ENCODE data around the gene ALDOA. TPM values are rescaled to one million over a fixed set of nuclear protein-coding genes. Genes with fewer than 3 reads are reported as not detected.
"Not testable (repeated sequence)": the region's sequence is repeated elsewhere in the genome, so short reads cannot be mapped to it uniquely, and the experiment has no call there.

Gene ALDOA
- total and polyA plus RNA-seq, 3 experiments from 2014 or later, result 1,157 to 1,909 (median 1,907) TPM

DNA sequence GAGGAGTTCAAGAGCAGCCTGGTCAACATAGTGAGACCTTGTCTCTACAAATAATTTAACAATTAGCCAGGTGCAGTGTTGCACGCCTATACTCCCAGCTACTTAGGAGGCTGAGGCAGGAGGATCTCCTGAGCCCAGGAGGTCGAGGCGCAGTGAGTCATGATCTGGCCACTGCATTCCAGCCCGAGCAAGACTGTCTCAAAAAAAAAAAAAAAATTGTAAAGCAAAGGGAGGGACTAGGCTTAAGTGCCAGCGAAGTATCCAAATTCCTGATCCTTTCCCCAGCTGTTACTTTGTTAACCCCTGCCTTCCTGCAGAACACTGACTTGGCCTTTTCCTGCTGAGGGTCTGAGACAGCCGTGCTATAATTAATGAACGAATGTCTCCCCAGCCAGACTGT, 45.1 kb downstream of the ALDOA start:
- POLR2A ChIA-PET, result no interaction called here
- Histone ChIP-seq H3K9me3 (ENCODE audit: low read length) (no peaks in the 10 kb centered on the region), H3K4me1 (ENCODE audit: insufficient read depth, low read length) (peaks cover 16% of the 10 kb centered on the region), H3K27ac (ENCODE audit: low read depth, low read length) (no peak overlapping the region), H3K36me3 (ENCODE audit: insufficient read depth, low read length) (no peaks in the 10 kb centered on the region), H3K27me3 (ENCODE audit: insufficient read depth, low read length, poor library complexity, severe bottlenecking) (no peaks in the 10 kb centered on the region), H3K4me3 (ENCODE audit: low read length) (no peak overlapping the region)
- Mint-ChIP-seq H3K4me1 (peaks cover 12 to 21% (median 12%) of the 10 kb centered on the region in 3 donors), H3K27ac (peak overlapping the region in 1 of 8 donors; percentile 92), H3K36me3 (peaks cover 3 to 50% (median 4%) of the 10 kb centered on the region in 3 donors), H3K4me3 (no peak overlapping the region), H3K9me3 (no peaks in the 10 kb centered on the region), H3K27me3 (no peaks in the 10 kb centered on the region)
- DNase-seq, result no peak
- CTCF ChIA-PET, result interaction anchor here (1.4 to 4.6 kb wide), 2 partner anchors 18 to 299 kb away, joined by 4 to 22 read pairs; partner anchors contain the start of gene TBX6

DNA sequence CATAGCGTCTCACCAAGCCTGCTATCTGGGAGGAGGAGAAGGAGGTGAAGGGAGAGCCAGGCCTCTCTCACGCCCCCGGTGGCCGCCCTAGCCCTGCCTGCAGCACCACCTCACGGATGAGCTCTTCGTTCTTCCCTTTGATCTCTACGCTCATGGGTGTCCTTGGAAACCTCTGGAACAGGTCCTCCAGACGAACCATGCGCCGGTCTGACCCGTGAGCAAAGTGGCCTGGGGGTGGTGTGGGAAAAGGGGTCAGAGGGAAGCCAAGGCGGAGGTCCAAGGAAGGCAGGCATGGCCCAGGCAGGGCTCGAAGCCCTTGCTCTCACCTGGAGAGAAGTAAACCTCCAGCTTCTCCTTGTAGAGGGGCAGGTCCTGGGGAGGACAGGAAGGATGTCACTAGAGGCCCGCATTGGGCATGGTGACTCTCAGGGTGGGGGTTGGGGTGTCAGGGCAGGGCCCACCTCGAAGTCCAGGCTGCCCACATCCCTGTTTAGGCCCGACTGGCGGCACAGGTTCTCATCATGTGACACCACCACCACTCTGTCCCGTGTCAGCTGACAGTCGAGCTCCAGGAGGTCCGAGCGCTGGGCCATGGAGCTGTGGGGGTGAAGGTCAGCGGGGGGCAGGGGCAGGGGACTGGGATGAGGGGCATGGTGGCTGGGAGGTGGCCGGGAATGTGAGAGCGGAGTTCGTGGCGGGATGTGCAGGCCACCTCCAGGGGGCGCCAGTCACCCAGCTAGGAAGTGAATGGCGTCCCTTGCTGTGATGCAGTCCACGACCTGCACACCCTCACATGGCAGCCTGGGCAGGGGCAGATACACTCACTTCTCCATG, 46.9 kb downstream of the ALDOA start:
- Histone ChIP-seq H3K36me3 (ENCODE audit: insufficient read depth, low read length) (no peaks in the 10 kb centered on the region), H3K4me3 (ENCODE audit: low read length) (no peak overlapping the region), H3K27ac (ENCODE audit: low read depth, low read length) (no peak overlapping the region), H3K4me1 (ENCODE audit: insufficient read depth, low read length) (peaks cover 19% of the 10 kb centered on the region), H3K9me3 (ENCODE audit: low read length) (no peaks in the 10 kb centered on the region), H3K27me3 (ENCODE audit: insufficient read depth, low read length, poor library complexity, severe bottlenecking) (no peaks in the 10 kb centered on the region)
- POLR2A ChIA-PET, result interaction anchor here (0.6 kb wide), 2 partner anchors 13 to 17 kb away, joined by 3 to 4 read pairs; partner anchors contain the start of gene YPEL3
- H3K4me3 Mint-ChIP-seq, result no peak overlapping the region
- H3K27me3 Mint-ChIP-seq, result no peaks in the 10 kb centered on the region
- peaks cover 3 to 57% (median 4%) of the 10 kb centered on the region in 3 donors for H3K36me3 Mint-ChIP-seq
- H3K27ac Mint-ChIP-seq, result no peak overlapping the region
- peaks cover 12 to 21% (median 12%) of the 10 kb centered on the region in 3 donors for H3K4me1 Mint-ChIP-seq
- H3K9me3 Mint-ChIP-seq, result no peaks in the 10 kb centered on the region
- CTCF ChIA-PET, result interaction anchor here (0.9 to 4.6 kb wide), 11 partner anchors 11 to 297 kb away, joined by 3 to 22 read pairs (median 4); partner anchors contain the start of genes ALDOA, CORO1A and TBX6
- DNase-seq, result peak in 4 of 5 donors; percentile 25 to 65 (median 36)

DNA sequence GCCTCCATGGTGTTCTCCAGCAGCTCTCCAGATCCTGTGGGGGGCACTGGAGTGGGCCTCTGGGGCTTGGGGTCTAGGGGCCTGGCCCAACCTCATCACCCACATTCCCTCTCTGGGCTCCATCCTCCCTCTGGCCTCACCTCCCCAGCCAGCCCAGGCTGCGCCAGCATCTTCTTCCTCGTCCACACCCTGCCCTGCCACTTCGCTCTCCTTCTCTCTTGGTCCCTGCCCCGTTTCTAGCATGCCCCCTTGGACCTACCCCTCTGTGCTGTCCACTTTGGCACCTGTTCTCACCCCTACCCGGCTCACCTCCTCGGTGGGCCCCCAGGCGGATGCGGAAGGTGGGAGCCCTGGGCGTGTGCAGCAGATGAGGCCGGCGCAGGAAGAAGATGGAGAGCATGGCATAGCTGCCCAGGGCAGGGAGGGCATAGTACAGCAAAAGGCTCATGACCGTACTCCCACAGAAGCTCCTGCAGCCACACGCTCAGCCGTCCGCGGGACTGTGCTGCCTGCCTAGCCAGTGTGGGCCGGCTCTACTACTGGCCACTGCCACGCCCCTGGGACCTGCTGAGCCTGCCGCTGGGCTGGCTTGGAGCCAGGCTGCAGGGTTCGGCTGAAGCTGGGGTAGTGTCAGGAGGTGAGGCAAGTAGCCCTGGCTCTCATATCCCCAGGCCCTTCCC, 47.6 kb downstream of the ALDOA start, which contains the start of gene GDPD3:
TSS of gene GDPD3 (minus strand) at position 507 of the 680 bp plus-strand sequence. CDS start at position 448, 59 bp downstream.
- no peaks in the 10 kb centered on the region for H3K9me3 ChIP-seq (ENCODE audit: low read length)
- H3K4me3 ChIP-seq (ENCODE audit: low read length), result no peak within 1 kb of the TSS
- no peaks in the 10 kb centered on the region for H3K9me3 Mint-ChIP-seq
- ChIA-PET POLR2A (interaction anchor here (0.6 kb wide), 1 partner anchor 14 kb away, joined by 4 read pairs; no protein-coding TSS in a partner anchor), CTCF (interaction anchor here (0.9 to 4.6 kb wide), 7 partner anchors 11 to 296 kb away, joined by 3 to 22 read pairs (median 4); partner anchors contain the start of genes CORO1A and TBX6)
- H3K27ac ChIP-seq (ENCODE audit: low read depth, low read length), result no peak within 1 kb of the TSS
- H3K4me1 ChIP-seq (ENCODE audit: insufficient read depth, low read length), result peaks cover 19% of the 10 kb centered on the region
- no peak within 1 kb of the TSS for H3K4me3 Mint-ChIP-seq
- H3K27ac Mint-ChIP-seq, result peak within 1 kb of the TSS in 3 of 8 donors; percentile 54 to 75 (median 74)
- H3K27me3 ChIP-seq (ENCODE audit: insufficient read depth, low read length, poor library complexity, severe bottlenecking), result no peaks in the 10 kb centered on the region
- no peak for DNase-seq
- H3K36me3 ChIP-seq (ENCODE audit: insufficient read depth, low read length), result no peaks in the 10 kb centered on the region
- H3K4me1 Mint-ChIP-seq, result peaks cover 12 to 21% (median 12%) of the 10 kb centered on the region in 3 donors
- H3K36me3 Mint-ChIP-seq, result peaks cover 3 to 55% (median 4%) of the 10 kb centered on the region in 3 donors
- no peaks in the 10 kb centered on the region for H3K27me3 Mint-ChIP-seq

DNA sequence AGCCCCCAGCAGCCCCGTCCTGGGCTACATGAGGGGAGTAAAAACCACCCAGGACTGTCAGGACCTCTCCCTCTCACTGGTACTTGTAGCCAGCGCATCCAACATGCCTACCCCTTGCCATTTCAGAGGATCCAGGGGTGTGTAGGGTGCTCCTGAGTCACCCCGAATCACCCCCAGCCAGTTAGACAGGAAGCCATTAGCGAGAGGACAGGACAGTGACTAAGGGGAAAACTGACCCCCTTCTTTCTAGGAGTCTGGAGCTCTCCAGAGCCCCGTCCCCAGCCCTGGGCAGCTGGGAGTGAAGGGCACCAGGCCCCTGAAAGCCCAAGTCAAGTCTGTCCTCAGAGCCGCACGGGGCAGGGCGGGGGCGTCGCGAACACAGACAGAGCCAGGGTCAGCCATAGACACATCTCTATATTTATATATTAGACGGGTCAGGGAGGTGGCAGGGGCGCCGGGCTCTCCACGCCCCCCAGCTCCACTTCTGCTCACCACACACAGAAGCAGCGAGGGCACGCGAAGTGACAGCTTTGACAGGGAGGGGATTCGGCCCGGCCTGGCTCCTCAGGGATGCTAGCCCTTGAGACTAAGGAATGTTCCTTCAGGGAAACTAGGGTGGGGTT, 48.3 kb downstream of the ALDOA start:
- no peaks in the 10 kb centered on the region for H3K9me3 ChIP-seq (ENCODE audit: low read length)
- H3K4me3 ChIP-seq (ENCODE audit: low read length), result no peak overlapping the region
- H3K27ac ChIP-seq (ENCODE audit: low read depth, low read length), result no peak overlapping the region
- POLR2A ChIA-PET, result no interaction called here
- H3K27me3 ChIP-seq (ENCODE audit: insufficient read depth, low read length, poor library complexity, severe bottlenecking), result no peaks in the 10 kb centered on the region
- Mint-ChIP-seq H3K27ac (peak overlapping the region in 2 of 8 donors; percentile 74 to 75), H3K36me3 (peaks cover 3 to 56% (median 4%) of the 10 kb centered on the region in 3 donors), H3K27me3 (no peaks in the 10 kb centered on the region), H3K4me3 (no peak overlapping the region), H3K4me1 (peaks cover 12 to 21% (median 12%) of the 10 kb centered on the region in 3 donors), H3K9me3 (no peaks in the 10 kb centered on the region)
- H3K36me3 ChIP-seq (ENCODE audit: insufficient read depth, low read length), result no peaks in the 10 kb centered on the region
- DNase-seq, result no peak
- CTCF ChIA-PET, result interaction anchor here (0.9 to 4.6 kb wide), 5 partner anchors 10 to 296 kb away, joined by 3 to 22 read pairs (median 5); partner anchors contain the start of gene TBX6
- H3K4me1 ChIP-seq (ENCODE audit: insufficient read depth, low read length), result peaks cover 19% of the 10 kb centered on the region

DNA sequence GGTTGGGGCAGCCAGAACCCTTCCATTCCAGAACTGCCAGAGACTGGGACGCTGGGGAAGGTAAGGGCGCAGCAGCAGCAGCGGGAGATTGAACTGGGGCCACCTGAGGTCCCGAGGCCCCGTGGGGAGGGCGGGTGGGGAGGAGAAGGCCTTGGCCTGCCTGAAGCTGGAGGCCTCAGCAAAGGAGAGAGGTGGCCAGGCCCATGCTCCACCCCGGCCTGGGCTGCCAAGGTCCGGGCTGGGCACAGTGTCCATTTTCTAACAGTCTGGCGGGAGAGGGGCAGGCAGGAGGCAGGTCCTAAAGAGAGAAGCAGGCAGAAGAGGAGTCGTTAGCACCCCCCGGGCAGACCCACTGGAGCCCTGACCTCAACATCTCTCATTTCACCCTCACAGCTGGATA, 48.9 kb downstream of the ALDOA start:
- H3K36me3 ChIP-seq (ENCODE audit: insufficient read depth, low read length), result peaks cover 4% of the 10 kb centered on the region
- no peak overlapping the region for H3K4me3 Mint-ChIP-seq
- POLR2A ChIA-PET, result no interaction called here
- peaks cover 4 to 60% (median 6%) of the 10 kb centered on the region in 3 donors for H3K36me3 Mint-ChIP-seq
- H3K9me3 ChIP-seq (ENCODE audit: low read length), result no peaks in the 10 kb centered on the region
- peaks cover 19% of the 10 kb centered on the region for H3K4me1 ChIP-seq (ENCODE audit: insufficient read depth, low read length)
- no peaks in the 10 kb centered on the region for H3K27me3 ChIP-seq (ENCODE audit: insufficient read depth, low read length, poor library complexity, severe bottlenecking)
- H3K9me3 Mint-ChIP-seq, result no peaks in the 10 kb centered on the region
- no peak overlapping the region for H3K4me3 ChIP-seq (ENCODE audit: low read length)
- no peaks in the 10 kb centered on the region for H3K27me3 Mint-ChIP-seq
- CTCF ChIA-PET, result interaction anchor here (1.2 to 2.4 kb wide), 3 partner anchors 9 to 295 kb away, joined by 3 to 5 read pairs (median 4); no protein-coding TSS in a partner anchor
- DNase-seq, result no peak
- peaks cover 12 to 25% (median 12%) of the 10 kb centered on the region in 3 donors for H3K4me1 Mint-ChIP-seq
- H3K27ac Mint-ChIP-seq, result peak overlapping the region in 5 of 8 donors; percentile 24 to 94 (median 86)
- H3K27ac ChIP-seq (ENCODE audit: low read depth, low read length), result no peak overlapping the region

DNA sequence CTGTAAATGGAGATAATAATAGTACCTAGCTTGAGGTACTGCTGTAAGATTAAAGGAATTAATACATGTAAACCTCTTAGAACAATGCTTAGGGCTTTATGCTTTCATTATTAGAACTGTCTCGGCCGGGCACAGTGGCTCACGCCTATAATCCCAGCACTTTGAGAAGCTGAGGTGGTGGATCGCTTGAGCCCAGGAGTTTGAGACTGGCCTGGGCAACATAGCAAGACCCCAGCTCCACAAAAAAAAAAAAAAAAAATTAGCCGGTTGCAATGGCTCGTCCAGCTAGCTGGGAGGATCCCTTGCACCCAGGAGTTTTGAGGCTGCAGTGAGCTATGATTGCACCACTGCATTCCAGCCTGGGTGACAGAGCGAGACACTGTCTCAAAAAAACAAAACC, 49.3 kb downstream of the ALDOA start:
- H3K4me1 ChIP-seq (ENCODE audit: insufficient read depth, low read length), result peaks cover 19% of the 10 kb centered on the region
- H3K36me3 ChIP-seq (ENCODE audit: insufficient read depth, low read length); H3K27ac ChIP-seq (ENCODE audit: low read depth, low read length); H3K27me3 Mint-ChIP-seq; DNase-seq; H3K27me3 ChIP-seq (ENCODE audit: insufficient read depth, low read length, poor library complexity, severe bottlenecking); H3K9me3 Mint-ChIP-seq; H3K4me3 ChIP-seq (ENCODE audit: low read length); H3K9me3 ChIP-seq (ENCODE audit: low read length): not testable (repeated sequence)
- ChIA-PET CTCF (interaction anchor here (0.7 to 2.0 kb wide), 3 partner anchors 9 to 40 kb away, joined by 3 to 4 read pairs (median 3); no protein-coding TSS in a partner anchor), POLR2A (interaction anchor here (0.7 to 1.2 kb wide), 3 partner anchors 11 to 280 kb away, joined by 3 to 5 read pairs (median 4); partner anchors contain the start of gene YPEL3)
- Mint-ChIP-seq H3K4me1 (peaks cover 12 to 28% (median 14%) of the 10 kb centered on the region in 3 donors), H3K4me3 (peak overlapping the region in 3 of 7 donors; percentile 45 to 76 (median 49)), H3K36me3 (peaks cover 4 to 60% (median 7%) of the 10 kb centered on the region in 3 donors), H3K27ac (peak overlapping the region in 7 of 8 donors; percentile 54 to 94 (median 84))

DNA sequence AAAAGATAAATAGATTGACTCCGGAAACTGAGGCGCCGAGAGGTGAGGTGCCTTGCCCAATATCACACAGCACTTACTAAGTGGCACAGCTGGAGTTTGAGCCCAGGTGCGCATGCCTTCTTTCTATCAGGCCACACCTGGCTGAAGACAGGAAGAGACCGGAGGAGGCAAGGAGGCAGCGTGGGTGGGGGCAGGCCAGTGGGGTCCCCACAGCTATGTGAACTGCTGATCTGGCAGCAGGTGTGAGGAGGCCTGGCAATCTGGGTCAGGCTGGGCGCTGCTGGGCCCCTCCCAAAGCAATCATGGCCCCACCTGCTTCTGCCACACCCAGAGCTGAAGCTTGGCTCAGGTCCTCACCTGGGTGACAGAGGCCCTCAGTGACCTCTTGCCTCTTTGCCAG, 49.7 kb downstream of the ALDOA start:
- peaks cover 4 to 59% (median 7%) of the 10 kb centered on the region in 3 donors for H3K36me3 Mint-ChIP-seq
- no peaks in the 10 kb centered on the region for H3K9me3 ChIP-seq (ENCODE audit: low read length)
- DNase-seq, result peak in 1 of 5 donors; percentile 18
- H3K9me3 Mint-ChIP-seq, result no peaks in the 10 kb centered on the region
- no peak overlapping the region for H3K27ac ChIP-seq (ENCODE audit: low read depth, low read length)
- H3K4me1 ChIP-seq (ENCODE audit: insufficient read depth, low read length), result peaks cover 19% of the 10 kb centered on the region
- peaks cover 15 to 32% (median 18%) of the 10 kb centered on the region in 3 donors for H3K4me1 Mint-ChIP-seq
- peak overlapping the region in 7 of 8 donors; percentile 54 to 94 (median 84) for H3K27ac Mint-ChIP-seq
- CTCF ChIA-PET, result interaction anchor here (0.7 to 1.2 kb wide), 2 partner anchors 22 to 40 kb away, joined by 3 read pairs; no protein-coding TSS in a partner anchor
- H3K36me3 ChIP-seq (ENCODE audit: insufficient read depth, low read length), result peaks cover 9% of the 10 kb centered on the region
- H3K27me3 Mint-ChIP-seq, result no peaks in the 10 kb centered on the region
- H3K4me3 ChIP-seq (ENCODE audit: low read length), result no peak overlapping the region
- no peaks in the 10 kb centered on the region for H3K27me3 ChIP-seq (ENCODE audit: insufficient read depth, low read length, poor library complexity, severe bottlenecking)
- POLR2A ChIA-PET, result interaction anchor here (0.6 to 1.2 kb wide), 4 partner anchors 10 to 280 kb away, joined by 3 to 5 read pairs (median 4); partner anchors contain the start of gene YPEL3
- H3K4me3 Mint-ChIP-seq, result peak overlapping the region in 3 of 7 donors; percentile 45 to 76 (median 49)
